Measurements from ENCODE around the gene KCNAB2. TPM values are rescaled to one million over a fixed set of nuclear protein-coding genes. Genes with fewer than 3 reads are reported as not detected.

KCNAB2 gene
- total RNA-seq, 1 donor from 2014 or later, result 2.2 TPM

DNA sequence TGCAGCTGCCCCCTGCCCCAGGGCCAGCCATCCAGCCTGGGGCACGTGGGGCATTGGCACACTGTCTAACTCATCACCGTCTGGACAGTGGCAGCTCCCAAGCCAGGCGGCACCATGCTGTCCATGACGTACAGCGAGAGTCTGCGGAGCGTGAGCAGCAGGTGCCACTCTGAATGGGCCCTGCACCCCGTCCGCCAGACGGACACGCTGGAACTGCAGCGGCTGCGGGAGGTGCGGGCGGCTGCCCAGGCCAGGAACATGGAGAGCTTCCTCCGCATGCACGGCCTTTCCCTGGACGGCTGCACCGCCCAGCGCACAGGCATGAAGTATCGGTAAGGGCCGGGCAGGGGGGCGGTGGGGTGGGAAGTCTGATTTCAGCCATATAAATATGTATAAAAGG, 5.7 kb downstream of the KCNAB2 start:
- H3K4me1 ChIP-seq, result peaks cover 10% of the 10 kb centered on the region
- peaks cover 34% of the 10 kb centered on the region for H4K20me1 ChIP-seq (ENCODE audit: low read depth)
- no peak overlapping the region for H3K4me3 ChIP-seq
- H3K4me3 Mint-ChIP-seq, result no peak overlapping the region
- peaks cover 3% of the 10 kb centered on the region for H3K27me3 Mint-ChIP-seq (ENCODE audit: insufficient read depth, low read depth)
- TF ChIP-seq EZH2phosphoT487 (IDR thresholded peaks at IDR 0.05) (no peak), EZH2 (IDR thresholded peaks at IDR 0.05) (no peak)
- TF ChIP-seq, protein P1, sequence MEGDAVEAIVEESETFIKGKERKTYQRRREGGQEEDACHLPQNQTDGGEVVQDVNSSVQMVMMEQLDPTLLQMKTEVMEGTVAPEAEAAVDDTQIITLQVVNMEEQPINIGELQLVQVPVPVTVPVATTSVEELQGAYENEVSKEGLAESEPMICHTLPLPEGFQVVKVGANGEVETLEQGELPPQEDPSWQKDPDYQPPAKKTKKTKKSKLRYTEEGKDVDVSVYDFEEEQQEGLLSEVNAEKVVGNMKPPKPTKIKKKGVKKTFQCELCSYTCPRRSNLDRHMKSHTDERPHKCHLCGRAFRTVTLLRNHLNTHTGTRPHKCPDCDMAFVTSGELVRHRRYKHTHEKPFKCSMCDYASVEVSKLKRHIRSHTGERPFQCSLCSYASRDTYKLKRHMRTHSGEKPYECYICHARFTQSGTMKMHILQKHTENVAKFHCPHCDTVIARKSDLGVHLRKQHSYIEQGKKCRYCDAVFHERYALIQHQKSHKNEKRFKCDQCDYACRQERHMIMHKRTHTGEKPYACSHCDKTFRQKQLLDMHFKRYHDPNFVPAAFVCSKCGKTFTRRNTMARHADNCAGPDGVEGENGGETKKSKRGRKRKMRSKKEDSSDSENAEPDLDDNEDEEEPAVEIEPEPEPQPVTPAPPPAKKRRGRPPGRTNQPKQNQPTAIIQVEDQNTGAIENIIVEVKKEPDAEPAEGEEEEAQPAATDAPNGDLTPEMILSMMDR (IDR thresholded peaks at IDR 0.05), result no peak
- no peak overlapping the region for H3K4me2 ChIP-seq
- no peak overlapping the region for H3K27ac ChIP-seq
- no peaks in the 10 kb centered on the region for H3K79me2 ChIP-seq (ENCODE audit: low read depth)
- no peak for DNase-seq (ENCODE audit: low spot score)
- no peaks in the 10 kb centered on the region for H3K36me3 Mint-ChIP-seq
- no peaks in the 10 kb centered on the region for H3K36me3 ChIP-seq
- no peaks in the 10 kb centered on the region for H3K9me3 Mint-ChIP-seq
- H3K27ac Mint-ChIP-seq, result no peak overlapping the region
- H3K9me3 ChIP-seq (ENCODE audit: low read depth), result no peaks in the 10 kb centered on the region
- peaks cover 16% of the 10 kb centered on the region for H3K4me1 Mint-ChIP-seq
- H3F3A ChIP-seq (ENCODE audit: low read depth), result no peaks in the 10 kb centered on the region
- no peak overlapping the region for H2AFZ ChIP-seq (replicated peaks)
- H3K27me3 ChIP-seq, result no peaks in the 10 kb centered on the region
- H3K9ac ChIP-seq, result no peak overlapping the region

GRCh38 chr1:6052543-6053205, 7.0 kb downstream of the KCNAB2 start:
- Histone ChIP-seq H3K4me2 (peak overlapping the region; percentile 38), H3K9ac (no peak overlapping the region), H3K4me1 (peaks cover 10% of the 10 kb centered on the region), H2AFZ (replicated peaks) (peak overlapping the region; percentile 39), H3K36me3 (no peaks in the 10 kb centered on the region), H3K27me3 (no peaks in the 10 kb centered on the region), H3K79me2 (ENCODE audit: low read depth) (no peaks in the 10 kb centered on the region), H3K4me3 (no peak overlapping the region), H3K27ac (no peak overlapping the region), H4K20me1 (ENCODE audit: low read depth) (peaks cover 33% of the 10 kb centered on the region), H3K9me3 (ENCODE audit: low read depth) (no peaks in the 10 kb centered on the region), H3F3A (ENCODE audit: low read depth) (no peaks in the 10 kb centered on the region)
- no peaks in the 10 kb centered on the region for H3K9me3 Mint-ChIP-seq
- no peak overlapping the region for H3K27ac Mint-ChIP-seq
- H3K27me3 Mint-ChIP-seq (ENCODE audit: insufficient read depth, low read depth), result peaks cover 6% of the 10 kb centered on the region
- H3K4me1 Mint-ChIP-seq, result peaks cover 16% of the 10 kb centered on the region
- TF ChIP-seq, protein P1 (IDR thresholded peaks at IDR 0.05), result peak; percentile 81
- TF ChIP-seq EZH2 (IDR thresholded peaks at IDR 0.05), result peak; percentile 9
- no peak for TF ChIP-seq EZH2phosphoT487 (IDR thresholded peaks at IDR 0.05)
- peak overlapping the region; percentile 13 for H3K4me3 Mint-ChIP-seq
- DNase-seq (ENCODE audit: low spot score), result peak; percentile 92
- H3K36me3 Mint-ChIP-seq, result no peaks in the 10 kb centered on the region

DNA sequence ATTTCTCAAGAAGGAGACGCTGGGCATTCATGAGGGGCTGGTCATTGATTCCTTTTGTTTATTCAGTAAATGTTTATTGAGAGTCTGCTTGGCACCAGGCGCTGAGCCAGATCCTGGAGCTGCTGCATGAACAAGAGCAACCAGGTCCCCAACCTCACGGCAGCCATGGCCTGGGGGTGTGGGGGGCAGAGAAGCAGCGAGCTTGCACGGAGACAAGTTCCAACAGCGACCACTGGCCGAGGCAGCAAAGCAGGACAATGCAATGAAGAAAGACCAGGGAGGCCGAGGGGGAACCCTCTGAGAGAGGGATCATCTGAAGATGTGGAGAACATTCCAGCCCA, 7.5 kb downstream of the KCNAB2 start:
- H3K27me3 Mint-ChIP-seq (ENCODE audit: insufficient read depth, low read depth), result peaks cover 6% of the 10 kb centered on the region
- Histone ChIP-seq H4K20me1 (ENCODE audit: low read depth) (peaks cover 29% of the 10 kb centered on the region), H2AFZ (replicated peaks) (peak overlapping the region; percentile 39), H3K4me2 (peak overlapping the region; percentile 38), H3K27me3 (no peaks in the 10 kb centered on the region), H3K36me3 (no peaks in the 10 kb centered on the region), H3K9ac (no peak overlapping the region), H3K9me3 (ENCODE audit: low read depth) (no peaks in the 10 kb centered on the region), H3K4me3 (no peak overlapping the region), H3K79me2 (ENCODE audit: low read depth) (no peaks in the 10 kb centered on the region), H3K27ac (no peak overlapping the region), H3F3A (ENCODE audit: low read depth) (no peaks in the 10 kb centered on the region), H3K4me1 (peaks cover 10% of the 10 kb centered on the region)
- H3K36me3 Mint-ChIP-seq, result no peaks in the 10 kb centered on the region
- DNase-seq (ENCODE audit: low spot score), result no peak
- no peaks in the 10 kb centered on the region for H3K9me3 Mint-ChIP-seq
- peaks cover 13% of the 10 kb centered on the region for H3K4me1 Mint-ChIP-seq
- TF ChIP-seq, protein P1 (IDR thresholded peaks at IDR 0.05), result no peak
- TF ChIP-seq EZH2phosphoT487 (IDR thresholded peaks at IDR 0.05), result no peak
- TF ChIP-seq EZH2 (IDR thresholded peaks at IDR 0.05), result no peak
- H3K27ac Mint-ChIP-seq, result no peak overlapping the region
- H3K4me3 Mint-ChIP-seq, result no peak overlapping the region
